ENCODE data around the gene TGOLN2. TPM values are rescaled to one million over a fixed set of nuclear protein-coding genes. Genes with fewer than 3 reads are reported as not detected.
A peak's percentile ranks its signal among the peaks of the same experiment; 100 is the strongest.

The TGOLN2 gene
- total and polyA plus RNA-seq, 2 of the 13 experiments (the other 11 are each of a cell fraction or from before 2014, with no cell fraction given): 99.6 to 155 TPM

DNA sequence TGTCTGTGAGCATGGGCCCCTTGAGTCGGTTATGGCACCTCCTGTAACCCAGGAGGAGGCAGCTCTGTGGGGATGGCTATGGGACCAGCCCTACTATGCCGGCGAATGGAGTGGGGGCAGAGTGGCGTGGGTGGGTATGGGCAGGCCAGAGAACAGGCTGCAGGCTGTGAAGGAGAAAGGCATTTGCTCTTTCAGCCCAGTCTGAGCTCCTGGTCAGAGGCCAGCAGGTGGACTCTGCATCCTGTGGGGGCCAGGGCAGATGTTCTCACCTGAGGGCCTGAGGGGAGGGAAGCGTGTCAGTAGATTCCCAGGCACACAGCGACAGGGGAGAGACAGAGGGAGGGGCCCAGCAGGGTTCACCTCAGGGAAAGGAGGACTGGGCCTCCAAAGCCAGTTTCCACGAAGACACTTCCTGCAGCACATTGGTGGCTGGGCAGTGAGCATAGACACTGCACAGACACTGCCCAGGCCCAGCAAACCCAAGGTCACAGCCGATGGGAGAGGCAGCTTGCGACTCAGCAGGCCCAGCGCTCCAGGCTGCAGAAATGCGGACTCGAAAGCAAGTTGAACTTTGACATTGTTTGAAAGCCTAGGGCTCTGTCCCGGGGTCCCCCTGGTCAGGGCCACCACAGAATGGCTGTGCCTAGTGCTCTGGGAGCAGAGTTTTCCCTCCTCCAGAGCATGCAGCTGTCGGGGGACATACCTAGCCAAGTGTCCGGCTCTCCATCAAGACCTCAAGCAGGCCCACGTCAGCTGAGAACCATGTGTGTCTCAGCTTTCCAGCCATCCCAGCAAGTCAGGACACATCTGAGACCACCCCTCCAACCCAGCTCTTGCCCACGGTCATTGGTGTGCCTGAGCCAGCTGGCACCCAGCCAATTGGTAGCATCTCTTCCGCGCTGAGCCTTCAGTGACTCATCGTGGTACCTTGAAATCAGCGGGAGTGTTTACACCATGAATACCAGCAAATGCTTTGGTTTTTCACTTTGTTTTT, 53.8 kb downstream of the TGOLN2 start (continued):
- TF ChIP-seq REPIN1 (CRISPR knock-in tag; IDR thresholded peaks at IDR 0.05; ENCODE audit: borderline replicate concordance, low read depth): no peak
- no peak for TF ChIP-seq TBX3 (IDR thresholded peaks at IDR 0.05; ENCODE audit: borderline replicate concordance)
- no peak for TF ChIP-seq ZNF329 (CRISPR knock-in tag; IDR thresholded peaks at IDR 0.05; ENCODE audit: low read depth)
- TF ChIP-seq ZNF367 (CRISPR knock-in tag; IDR thresholded peaks at IDR 0.05; ENCODE audit: borderline replicate concordance): no peak
- TF ChIP-seq PBX2 (CRISPR knock-in tag; IDR thresholded peaks at IDR 0.05): no peak
- peak; percentile 20; the same call in 1 of the 2 replicates for TF ChIP-seq ZNF205 (CRISPR knock-in tag; IDR thresholded peaks at IDR 0.05)
- TF ChIP-seq, protein P1, sequence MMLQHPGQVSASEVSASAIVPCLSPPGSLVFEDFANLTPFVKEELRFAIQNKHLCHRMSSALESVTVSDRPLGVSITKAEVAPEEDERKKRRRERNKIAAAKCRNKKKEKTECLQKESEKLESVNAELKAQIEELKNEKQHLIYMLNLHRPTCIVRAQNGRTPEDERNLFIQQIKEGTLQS (CRISPR knock-in tag; IDR thresholded peaks at IDR 0.05): 0 out of 2 replicates have a peak, but pooled peaks have one; percentile 47
- no peak for TF ChIP-seq FOXK2 (IDR thresholded peaks at IDR 0.05)
- TF ChIP-seq ZXDC (CRISPR knock-in tag; IDR thresholded peaks at IDR 0.05): no peak
- TF ChIP-seq, protein P2, sequence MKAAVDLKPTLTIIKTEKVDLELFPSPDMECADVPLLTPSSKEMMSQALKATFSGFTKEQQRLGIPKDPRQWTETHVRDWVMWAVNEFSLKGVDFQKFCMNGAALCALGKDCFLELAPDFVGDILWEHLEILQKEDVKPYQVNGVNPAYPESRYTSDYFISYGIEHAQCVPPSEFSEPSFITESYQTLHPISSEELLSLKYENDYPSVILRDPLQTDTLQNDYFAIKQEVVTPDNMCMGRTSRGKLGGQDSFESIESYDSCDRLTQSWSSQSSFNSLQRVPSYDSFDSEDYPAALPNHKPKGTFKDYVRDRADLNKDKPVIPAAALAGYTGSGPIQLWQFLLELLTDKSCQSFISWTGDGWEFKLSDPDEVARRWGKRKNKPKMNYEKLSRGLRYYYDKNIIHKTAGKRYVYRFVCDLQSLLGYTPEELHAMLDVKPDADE (CRISPR knock-in tag; IDR thresholded peaks at IDR 0.05): no peak
- TF ChIP-seq REL (CRISPR knock-in tag; conservative IDR thresholded peaks at IDR 0.05): no peak
- peak; percentile 94 for TF ChIP-seq LCORL (IDR thresholded peaks at IDR 0.05)
- peak; percentile 22; the same call in 1 of the 2 replicates for TF ChIP-seq LCORL (CRISPR knock-in tag; IDR thresholded peaks at IDR 0.05)
- no peak for TF ChIP-seq CERS6 (CRISPR knock-in tag; IDR thresholded peaks at IDR 0.05)
- no peak for TF ChIP-seq ARHGAP35 (CRISPR knock-in tag; IDR thresholded peaks at IDR 0.05; ENCODE audit: borderline replicate concordance)
- TF ChIP-seq NONO (IDR thresholded peaks at IDR 0.05): no peak
- no peak for TF ChIP-seq NONO (CRISPR knock-in tag; conservative IDR thresholded peaks at IDR 0.05)
- no peak for TF ChIP-seq MAZ (IDR thresholded peaks at IDR 0.05; ENCODE audit: borderline replicate concordance, low read depth, low read length)
- TF ChIP-seq MAZ (CRISPR knock-in tag; IDR thresholded peaks at IDR 0.05; ENCODE audit: low read depth): 0 out of 2 replicates have a peak, but pooled peaks have one; percentile 49
- peak; percentile 97 for TF ChIP-seq FOSL2 (CRISPR knock-in tag; IDR thresholded peaks at IDR 0.05)
- TF ChIP-seq ZFP91 (CRISPR knock-in tag; IDR thresholded peaks at IDR 0.05; ENCODE audit: borderline replicate concordance): peak; percentile 59; the same call in 1 of the 2 replicates

Data from HepG2 (cell line).